ENCODE measurements around the gene TTC3. TPM values are rescaled to one million over a fixed set of nuclear protein-coding genes. Genes with fewer than 3 reads are reported as not detected.

TTC3 gene
- total and polyA plus RNA-seq, 2 of the 13 experiments (the other 11 are each of a cell fraction or from before 2014, with no cell fraction given): 55.7 to 108 TPM

DNA sequence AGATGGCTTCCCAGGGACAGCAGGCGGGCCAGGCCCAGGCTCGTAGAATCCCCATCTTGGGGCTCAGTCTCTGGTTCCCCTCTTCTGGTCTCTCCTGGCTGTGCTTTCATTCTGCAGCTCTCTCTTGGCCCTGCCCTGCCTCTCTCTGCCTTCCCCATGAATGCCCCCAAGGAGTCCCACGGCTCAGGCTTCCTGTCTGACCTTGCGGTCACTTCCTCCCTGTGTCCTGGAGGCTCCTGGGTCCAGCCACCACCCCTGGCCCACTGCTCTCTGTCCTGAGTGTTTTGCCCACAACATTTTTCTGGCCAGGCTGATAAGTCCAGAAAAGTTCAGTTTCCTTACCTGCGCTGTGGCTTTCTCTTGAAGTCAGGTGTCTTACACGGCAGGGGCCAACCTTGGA lies 29.2 kb upstream of the TTC3 start:
- no peak for DNase-seq (ENCODE audit: low spot score)
- H3K4me2 ChIP-seq (ENCODE audit: low read depth, low read length): peak overlapping the region; percentile 20; the same call in 1 of the 2 replicates
- H3K27ac ChIP-seq (ENCODE audit: extremely low read length, insufficient read depth, low read length): no peak overlapping the region
- H3K27me3 ChIP-seq (ENCODE audit: control insufficient read depth in 1 of 2, insufficient read depth in 2 of 2, low read length in 2 of 2): peaks cover 0 to 2% of the 10 kb centered on the region in 2 experiments; a peak in 1 of 5 replicates
- TF ChIP-seq ZNF44 (CRISPR knock-in tag; IDR thresholded peaks at IDR 0.05) (no peak), ZNF160 (CRISPR knock-in tag; IDR thresholded peaks at IDR 0.05) (no peak), KDM4B (CRISPR knock-in tag; IDR thresholded peaks at IDR 0.05) (no peak), MEIS2 (CRISPR knock-in tag; IDR thresholded peaks at IDR 0.05) (no peak), SRSF9 (IDR thresholded peaks at IDR 0.05; ENCODE audit: borderline replicate concordance, insufficient read depth, low read depth, low read length, poor library complexity, severe bottlenecking) (no peak), THYN1 (CRISPR knock-in tag; IDR thresholded peaks at IDR 0.05; ENCODE audit: borderline replicate concordance, low read depth) (no peak), CENPT (CRISPR knock-in tag; IDR thresholded peaks at IDR 0.05; ENCODE audit: low read depth) (no peak), ARNT2 (CRISPR knock-in tag; IDR thresholded peaks at IDR 0.05; ENCODE audit: low read depth) (no peak)
- TF ChIP-seq, protein P1, sequence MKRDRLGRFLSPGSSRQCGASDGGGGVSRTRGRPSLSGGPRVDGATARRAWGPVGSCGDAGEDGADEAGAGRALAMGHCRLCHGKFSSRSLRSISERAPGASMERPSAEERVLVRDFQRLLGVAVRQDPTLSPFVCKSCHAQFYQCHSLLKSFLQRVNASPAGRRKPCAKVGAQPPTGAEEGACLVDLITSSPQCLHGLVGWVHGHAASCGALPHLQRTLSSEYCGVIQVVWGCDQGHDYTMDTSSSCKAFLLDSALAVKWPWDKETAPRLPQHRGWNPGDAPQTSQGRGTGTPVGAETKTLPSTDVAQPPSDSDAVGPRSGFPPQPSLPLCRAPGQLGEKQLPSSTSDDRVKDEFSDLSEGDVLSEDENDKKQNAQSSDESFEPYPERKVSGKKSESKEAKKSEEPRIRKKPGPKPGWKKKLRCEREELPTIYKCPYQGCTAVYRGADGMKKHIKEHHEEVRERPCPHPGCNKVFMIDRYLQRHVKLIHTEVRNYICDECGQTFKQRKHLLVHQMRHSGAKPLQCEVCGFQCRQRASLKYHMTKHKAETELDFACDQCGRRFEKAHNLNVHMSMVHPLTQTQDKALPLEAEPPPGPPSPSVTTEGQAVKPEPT (CRISPR knock-in tag; IDR thresholded peaks at IDR 0.05; ENCODE audit: low read depth): no peak
- TF ChIP-seq, protein P2, sequence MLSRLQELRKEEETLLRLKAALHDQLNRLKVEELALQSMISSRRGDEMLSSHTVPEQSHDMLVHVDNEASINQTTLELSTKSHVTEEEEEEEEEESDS (CRISPR knock-in tag; IDR thresholded peaks at IDR 0.05; ENCODE audit: borderline replicate concordance): no peak
- TF ChIP-seq, protein P3, sequence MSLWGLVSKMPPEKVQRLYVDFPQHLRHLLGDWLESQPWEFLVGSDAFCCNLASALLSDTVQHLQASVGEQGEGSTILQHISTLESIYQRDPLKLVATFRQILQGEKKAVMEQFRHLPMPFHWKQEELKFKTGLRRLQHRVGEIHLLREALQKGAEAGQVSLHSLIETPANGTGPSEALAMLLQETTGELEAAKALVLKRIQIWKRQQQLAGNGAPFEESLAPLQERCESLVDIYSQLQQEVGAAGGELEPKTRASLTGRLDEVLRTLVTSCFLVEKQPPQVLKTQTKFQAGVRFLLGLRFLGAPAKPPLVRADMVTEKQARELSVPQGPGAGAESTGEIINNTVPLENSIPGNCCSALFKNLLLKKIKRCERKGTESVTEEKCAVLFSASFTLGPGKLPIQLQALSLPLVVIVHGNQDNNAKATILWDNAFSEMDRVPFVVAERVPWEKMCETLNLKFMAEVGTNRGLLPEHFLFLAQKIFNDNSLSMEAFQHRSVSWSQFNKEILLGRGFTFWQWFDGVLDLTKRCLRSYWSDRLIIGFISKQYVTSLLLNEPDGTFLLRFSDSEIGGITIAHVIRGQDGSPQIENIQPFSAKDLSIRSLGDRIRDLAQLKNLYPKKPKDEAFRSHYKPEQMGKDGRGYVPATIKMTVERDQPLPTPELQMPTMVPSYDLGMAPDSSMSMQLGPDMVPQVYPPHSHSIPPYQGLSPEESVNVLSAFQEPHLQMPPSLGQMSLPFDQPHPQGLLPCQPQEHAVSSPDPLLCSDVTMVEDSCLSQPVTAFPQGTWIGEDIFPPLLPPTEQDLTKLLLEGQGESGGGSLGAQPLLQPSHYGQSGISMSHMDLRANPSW (CRISPR knock-in tag; IDR thresholded peaks at IDR 0.05; ENCODE audit: borderline replicate concordance): no peak
- TF ChIP-seq, protein P4, sequence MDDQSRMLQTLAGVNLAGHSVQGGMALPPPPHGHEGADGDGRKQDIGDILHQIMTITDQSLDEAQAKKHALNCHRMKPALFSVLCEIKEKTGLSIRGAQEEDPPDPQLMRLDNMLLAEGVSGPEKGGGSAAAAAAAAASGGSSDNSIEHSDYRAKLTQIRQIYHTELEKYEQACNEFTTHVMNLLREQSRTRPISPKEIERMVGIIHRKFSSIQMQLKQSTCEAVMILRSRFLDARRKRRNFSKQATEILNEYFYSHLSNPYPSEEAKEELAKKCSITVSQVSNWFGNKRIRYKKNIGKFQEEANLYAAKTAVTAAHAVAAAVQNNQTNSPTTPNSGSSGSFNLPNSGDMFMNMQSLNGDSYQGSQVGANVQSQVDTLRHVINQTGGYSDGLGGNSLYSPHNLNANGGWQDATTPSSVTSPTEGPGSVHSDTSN (CRISPR knock-in tag; IDR thresholded peaks at IDR 0.05; ENCODE audit: borderline replicate concordance): no peak
- H3K9me3 ChIP-seq (ENCODE audit: low read length): no peaks in the 10 kb centered on the region
- WGBS (ENCODE audit: low lambda C conversion rate): 68% methylated on average over 6 of the region's 6 CpGs
- CTCF ChIA-PET (ENCODE audit: low intra/inter-chr PET ratio, low total read pairs): no interaction called here
- no peaks in the 10 kb centered on the region for H3K36me3 ChIP-seq (replicated peaks in 1 of 2; ENCODE audit: control insufficient read depth in 1 of 2, insufficient read depth in 2 of 2, low read length in 2 of 2)
- no peak for ATAC-seq
- H3K4me1 ChIP-seq (ENCODE audit: insufficient read depth, low read length): peaks cover 45% of the 10 kb centered on the region
- H2AFZ ChIP-seq (ENCODE audit: low read length): no peak overlapping the region
- no TSS peak for BruUV-seq (replicated peaks)
- no peaks in the 10 kb centered on the region for H4K20me1 ChIP-seq (ENCODE audit: insufficient read depth, low read length)
- FAIRE-seq: no peak
- intact Hi-C loops (cut with micrococcal nuclease; ENCODE audit: unreplicated experiment): no loop called here
- no peak overlapping the region for H3K9ac ChIP-seq (ENCODE audit: insufficient read depth, low read depth, low read length)
- POLR2A ChIA-PET: no interaction called here
- in situ Hi-C loops (cut with HindIII; ENCODE audit: extremely low pct_ligation_motif_present, low pct_unique_long_range_greater_than_20kb): no loop called here
- no peaks in the 10 kb centered on the region for H3K79me2 ChIP-seq (ENCODE audit: insufficient read depth, low read length)
- H3K4me3 ChIP-seq (replicated peaks in 1 of 3; ENCODE audit: insufficient read depth in 1 of 3, low read depth in 2 of 3, low read length in 3 of 3): no peak overlapping the region

Measured in HepG2 (cell line).